Esophagus muscularis mucosa (tissue), 4 donors: ENCODE data around the gene TIE1.

Source experiments
- CTCF ChIP-seq, 3 experiments: fragments of 200-600 bp in 2 of 3; fragments of 450-650 bp in 1 of 3; sonication (generic) in 2 of 3; IDR thresholded peaks; one replicate each; pipeline ENCODE4 v1.5.1; 2017 to 2019; ENCODE audit warnings: antibody characterized with exemption in 3 of 3, mild to moderate bottlenecking in 2 of 3, moderate library complexity in 1 of 3
- EP300 ChIP-seq: sonication (generic); formaldehyde crosslinking; IDR thresholded peaks from one replicate; pipeline ENCODE4 v1.6.1; 2017; ENCODE audit warnings: antibody characterized with exemption
- POLR2A ChIP-seq: fragments of 450-650 bp; IDR thresholded peaks from one replicate; pipeline ENCODE4 v1.6.1; 2017; ENCODE audit warnings: antibody characterized with exemption, moderate library complexity, mild to moderate bottlenecking, low read depth

GRCh38 chr1:43302201-43302600 is 1.4 kb downstream of the TIE1 start:
- TF ChIP-seq POLR2A (no peak), EP300 (no peak), CTCF (IDR thresholded peaks at IDR 0.05) (no peak)
